ENCODE data around the gene CDK2.
"Not testable (repeated sequence)": the region's sequence is repeated elsewhere in the genome, so short reads cannot be mapped to it uniquely, and the experiment has no call there.

Gene CDK2

GRCh38 chr12:55938826-55939501 lies 27.7 kb upstream of the CDK2 start:
- no peak for DNase-seq

GRCh38 chr12:55940065-55940732 lies 26.4 kb upstream of the CDK2 start:
- no peak for DNase-seq

DNA sequence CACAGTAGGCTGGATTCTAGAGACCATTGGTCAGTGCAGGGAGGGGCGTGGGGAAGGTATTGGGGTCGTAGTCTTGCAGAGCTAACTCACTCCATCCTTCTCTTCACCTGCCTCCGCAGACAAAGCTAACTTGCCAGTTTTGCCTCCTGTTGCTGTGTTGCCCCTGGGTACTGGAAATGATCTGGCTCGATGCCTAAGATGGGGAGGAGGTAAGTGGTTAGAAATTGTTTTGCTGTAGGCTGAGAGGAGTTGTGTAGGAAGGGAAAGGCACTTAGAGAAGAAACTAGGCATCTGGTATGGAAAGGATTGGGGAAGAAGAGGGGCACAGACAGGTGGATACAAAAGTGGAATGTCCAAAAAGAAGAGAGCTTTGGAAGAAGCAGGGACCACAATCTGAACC lies 24.6 kb upstream of the CDK2 start:
- no peak for DNase-seq

DNA sequence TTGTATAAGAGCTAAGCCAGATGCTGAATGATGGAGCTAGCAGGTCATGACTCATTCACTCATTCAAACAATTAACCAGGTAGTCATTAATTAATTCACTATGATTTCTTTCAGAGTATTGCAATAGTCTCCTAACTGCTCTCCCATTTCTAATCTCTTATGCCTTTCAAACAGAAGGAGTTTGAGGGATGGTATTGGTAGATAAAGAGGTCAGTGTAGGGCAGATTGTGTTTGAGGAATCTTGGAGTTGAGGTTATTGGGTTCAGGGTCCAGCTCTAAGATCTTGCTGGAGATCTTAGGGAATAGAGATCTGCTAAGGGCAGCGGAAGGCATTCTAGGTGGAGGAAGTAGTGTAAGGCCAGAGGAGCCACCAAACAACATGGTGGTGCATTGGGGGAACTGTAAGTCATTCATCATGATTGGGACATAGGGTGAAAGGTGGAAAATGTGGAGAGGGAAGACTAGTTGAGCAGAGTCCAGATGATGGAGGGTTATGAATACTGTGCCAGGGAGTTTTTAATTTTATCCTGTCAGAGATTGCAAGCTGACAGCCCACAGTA lies 24.0 kb upstream of the CDK2 start:
- DNase-seq, result no peak

DNA sequence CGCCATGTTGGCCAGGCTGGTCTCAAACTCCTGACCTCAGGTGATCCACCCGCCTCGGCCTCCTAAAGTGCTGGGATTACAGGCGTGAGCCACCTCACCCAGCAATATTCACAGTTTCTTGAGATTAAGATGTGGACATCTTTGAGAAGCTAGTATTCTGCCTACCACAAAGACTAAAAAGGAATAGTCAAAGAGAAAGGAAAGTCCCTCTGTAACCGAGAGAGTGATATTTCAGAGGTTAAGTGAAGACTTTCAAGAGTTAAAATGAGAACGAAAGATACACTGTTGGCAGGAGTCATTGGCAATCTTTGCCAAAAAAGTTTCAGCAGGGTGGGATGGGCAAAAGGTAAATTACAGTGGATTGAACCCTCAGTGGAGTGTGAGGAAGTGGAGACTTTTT lies 20.1 kb upstream of the CDK2 start:
- DNase-seq, result no peak

GRCh38 chr12:55955344-55955743 lies 11.3 kb upstream of the CDK2 start:
- DNase-seq, result no peak

DNA sequence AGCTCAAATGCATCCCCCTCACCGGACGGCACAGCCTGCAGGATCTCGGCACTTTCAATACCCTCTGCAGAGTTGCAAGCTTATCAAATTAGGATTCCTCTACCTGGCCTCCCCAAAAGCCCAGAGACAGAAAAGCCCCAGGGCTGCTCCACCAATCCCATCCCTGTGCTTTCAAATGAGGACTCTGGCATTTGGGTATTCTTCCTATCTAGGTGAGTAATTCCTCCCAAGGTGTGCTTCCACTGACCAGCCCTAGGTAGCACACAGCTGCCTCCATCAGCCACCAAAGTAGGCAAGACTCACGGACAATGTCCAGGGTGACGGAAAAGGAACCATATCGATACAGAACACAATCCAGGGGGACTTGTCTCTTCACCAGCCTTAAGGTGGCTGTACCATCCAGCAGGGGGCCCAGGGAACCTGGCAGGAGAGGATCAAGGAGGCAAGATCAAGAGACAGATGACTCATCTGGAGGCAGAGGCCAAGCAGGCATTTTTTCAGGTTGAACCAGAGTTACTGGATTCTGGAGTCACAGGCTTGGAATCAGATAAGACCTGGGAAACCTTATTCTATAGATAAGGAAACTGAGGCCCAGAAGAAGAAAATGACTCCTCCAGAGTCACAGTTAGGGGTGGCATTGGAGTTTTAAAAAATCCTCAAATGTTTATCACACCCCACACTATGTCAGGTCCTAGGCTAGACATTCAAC lies 10.7 kb upstream of the CDK2 start:
- no peak for DNase-seq

DNA sequence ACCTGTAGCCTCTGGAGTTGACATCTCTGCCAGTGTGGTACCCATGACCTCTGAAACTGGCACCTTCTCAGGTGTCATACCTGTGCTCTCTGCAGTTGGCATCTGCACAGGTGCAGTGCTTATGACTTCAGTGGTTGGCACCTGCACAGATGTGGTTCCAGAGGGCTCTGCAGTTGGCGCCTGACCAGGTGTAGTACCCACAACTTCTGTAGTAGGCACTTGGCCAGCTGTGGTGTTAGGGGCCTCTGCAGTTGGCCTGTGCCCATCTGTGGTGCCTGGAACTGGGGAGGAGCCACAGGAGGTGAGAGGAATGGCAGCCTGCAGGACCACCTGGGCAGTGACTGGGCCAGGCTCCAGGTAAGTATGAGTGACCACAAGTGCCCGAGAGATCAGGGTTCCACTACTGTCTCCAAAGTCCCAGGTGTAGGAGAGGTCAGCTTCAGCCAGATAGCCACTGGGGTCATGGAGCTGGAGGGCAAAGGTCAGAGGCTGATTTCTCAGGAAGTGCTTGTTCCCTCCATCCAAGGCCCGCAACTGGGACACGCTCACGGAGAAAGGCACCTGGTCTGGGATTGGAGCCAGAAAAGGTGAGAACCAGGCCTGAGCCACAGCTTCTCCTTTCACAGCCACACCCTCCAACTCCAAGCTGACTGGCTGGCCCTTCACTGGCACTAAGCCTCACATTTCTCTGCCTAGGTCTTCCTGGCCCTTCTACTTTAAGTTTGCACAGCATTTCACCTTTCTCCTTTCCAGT lies 9.3 kb upstream of the CDK2 start:
- no peak for DNase-seq

DNA sequence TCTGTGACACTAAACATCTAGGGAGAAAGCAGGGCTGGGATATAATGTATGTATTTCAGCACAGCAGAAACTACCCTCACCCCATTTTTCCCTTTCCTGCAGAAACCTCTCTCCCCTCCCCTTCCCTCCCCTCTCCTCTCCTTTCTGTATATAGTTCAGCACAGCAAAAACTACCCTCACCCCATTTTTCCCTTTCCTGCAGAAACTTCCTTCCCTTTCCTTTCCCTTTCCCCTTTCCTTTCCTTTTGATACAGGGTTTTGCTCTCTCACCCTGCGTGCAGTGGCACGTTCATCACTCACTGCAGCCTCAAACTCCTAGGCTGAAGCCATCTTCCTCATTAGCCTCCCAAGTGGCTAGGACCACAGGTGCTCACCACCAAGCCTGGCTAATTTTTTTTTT lies 2.9 kb upstream of the CDK2 start:
- DNase-seq, result no peak

GRCh38 chr12:55965240-55965639 lies 1.4 kb upstream of the CDK2 start:
- DNase-seq, result no peak

DNA sequence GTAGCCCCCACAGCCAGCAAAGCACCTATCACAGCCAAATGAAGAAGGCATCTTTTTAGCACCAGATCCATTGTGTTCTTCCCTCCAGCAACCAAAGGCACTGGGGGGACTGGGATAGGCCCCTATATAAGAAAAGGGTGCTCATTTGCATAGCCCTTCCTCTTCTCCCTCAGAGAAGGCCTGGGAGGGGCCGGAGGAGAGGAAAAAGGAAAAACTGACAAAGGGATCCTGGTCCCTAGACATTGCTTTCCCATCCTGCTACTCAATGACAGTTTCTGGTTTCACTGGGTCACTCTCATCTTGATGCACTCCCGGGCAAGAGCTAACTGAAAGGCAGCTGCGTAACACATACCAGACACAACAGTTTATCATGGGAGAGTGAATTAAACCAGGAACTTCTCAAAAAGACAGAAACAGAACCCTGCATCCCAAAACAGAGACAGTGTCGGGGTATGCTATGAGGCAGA lies 656 bp upstream of the CDK2 start, which contains the start of gene PMEL:
PMEL (minus strand) TSS at position 102 of the 467 bp plus-strand sequence; CDS start at position 71, 31 bp downstream.
- no peak for DNase-seq

DNA sequence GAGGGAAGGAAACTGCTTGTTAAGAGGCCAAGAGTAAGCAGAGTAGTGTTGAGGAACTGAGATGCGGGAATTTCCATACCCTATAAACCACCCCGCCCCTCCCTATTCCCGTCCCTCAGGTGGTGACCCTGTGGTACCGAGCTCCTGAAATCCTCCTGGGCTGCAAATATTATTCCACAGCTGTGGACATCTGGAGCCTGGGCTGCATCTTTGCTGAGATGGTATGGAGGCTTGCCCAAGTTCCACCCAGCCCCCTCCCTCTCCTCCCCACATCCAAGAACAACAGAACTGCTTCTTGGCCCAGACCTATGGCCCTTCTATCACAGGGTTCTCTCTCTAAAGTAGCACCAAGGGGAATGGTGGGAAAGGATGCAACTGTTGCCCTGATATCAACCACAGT lies 2.7 kb downstream of the CDK2 start:
- DNase-seq, result no peak

GRCh38 chr12:55970775-55971174 lies 4.1 kb downstream of the CDK2 start:
- no peak for DNase-seq

- no peak for DNase-seq
Observed at GRCh38 chr12:55972042-55972441, 5.4 kb downstream of the CDK2 start.

GRCh38 chr12:55972456-55972855 lies 5.8 kb downstream of the CDK2 start:
- no peak for DNase-seq

DNA sequence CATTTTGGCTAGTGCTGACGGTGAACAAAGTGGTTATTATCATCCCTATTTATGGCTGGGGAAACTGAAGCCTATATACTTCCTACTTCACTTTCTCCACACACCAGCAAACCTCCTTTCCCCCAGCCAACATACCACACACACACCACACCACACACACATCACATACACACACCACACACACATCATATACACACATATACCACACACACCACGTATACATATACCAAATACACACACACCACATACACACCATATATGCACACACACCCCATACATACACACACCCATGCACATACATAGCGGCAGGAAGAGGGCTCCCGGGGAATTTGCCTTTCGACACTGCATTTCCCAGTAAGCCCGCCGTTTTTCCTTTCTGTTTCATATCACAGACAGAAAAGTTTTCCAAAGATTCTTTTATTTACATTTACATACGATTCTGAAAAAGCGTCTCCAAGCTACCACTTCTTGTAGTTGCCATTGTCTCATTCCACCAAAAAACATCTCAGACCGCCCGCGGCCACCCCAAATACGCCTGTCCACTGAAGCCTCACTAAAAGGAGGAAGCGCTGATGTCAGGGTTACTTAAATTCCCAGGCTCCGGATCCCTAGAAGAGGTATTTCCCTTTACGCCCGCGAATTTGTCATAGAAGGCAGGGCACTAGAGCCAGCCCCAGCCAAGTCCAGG lies 6.4 kb downstream of the CDK2 start:
- DNase-seq, result no peak

DNA sequence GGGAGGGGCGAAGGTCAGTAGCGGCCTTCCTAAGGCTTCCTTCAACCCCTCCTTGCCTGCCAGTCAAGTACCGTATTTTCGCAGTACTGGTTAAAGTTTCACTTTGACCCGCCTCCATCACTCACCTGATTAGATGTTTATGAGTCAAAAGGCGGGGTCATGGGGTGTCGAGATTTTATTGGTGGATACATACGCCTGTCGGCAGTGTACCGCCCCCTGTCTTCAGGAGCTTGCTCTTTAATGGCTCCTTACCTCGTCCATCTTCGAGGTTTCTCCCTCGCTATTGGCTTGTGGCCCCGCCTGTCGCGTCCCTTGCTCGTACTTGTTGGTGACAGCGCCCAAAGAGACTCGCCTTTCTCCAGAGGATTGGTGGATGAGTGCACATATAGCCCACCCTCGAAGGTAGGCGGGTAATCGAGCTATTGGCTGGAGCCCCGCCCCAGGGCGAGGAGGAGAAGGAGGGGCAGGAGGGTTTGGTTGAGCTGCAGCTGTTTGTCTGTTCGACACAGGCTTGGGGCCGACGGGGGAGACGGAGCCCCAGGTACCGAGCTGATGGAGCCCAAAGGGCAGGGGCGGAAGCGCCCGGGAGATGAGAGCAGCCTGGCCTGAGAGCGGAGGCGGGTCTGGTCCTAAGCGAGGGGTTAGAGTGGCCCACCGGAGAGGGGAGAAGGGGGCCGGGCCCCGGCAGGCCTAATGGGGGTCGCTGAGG lies 7.1 kb downstream of the CDK2 start, which contains the start of gene RAB5B:
RAB5B (plus strand) TSS at position 480 of the 709 bp plus-strand sequence. CDS start 12,883 bp downstream, outside the sequence.
- DNase-seq, result peak; percentile 85

- DNase-seq, result no peak
Observed at GRCh38 chr12:55974308-55974730, 7.7 kb downstream of the CDK2 start.

DNA sequence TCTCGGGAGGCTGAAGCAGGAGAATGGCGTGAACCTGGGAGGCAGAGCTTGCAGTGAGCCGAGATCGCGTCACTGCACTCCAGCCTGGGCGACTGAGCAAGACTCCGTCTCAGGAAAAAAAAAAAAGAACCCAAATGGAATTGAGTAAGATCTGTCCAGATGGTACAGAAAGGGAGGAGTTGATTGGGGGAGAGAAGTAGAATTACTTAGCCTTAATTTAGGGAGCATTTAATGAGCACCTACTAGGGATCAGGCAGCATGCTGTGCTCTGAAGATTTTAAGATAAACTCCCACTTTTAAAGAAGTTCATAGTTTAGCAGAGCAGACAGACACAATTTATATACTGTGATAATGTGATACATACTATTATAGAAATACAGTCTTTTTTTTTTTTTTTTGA lies 11.8 kb downstream of the CDK2 start:
- no peak for DNase-seq

DNA sequence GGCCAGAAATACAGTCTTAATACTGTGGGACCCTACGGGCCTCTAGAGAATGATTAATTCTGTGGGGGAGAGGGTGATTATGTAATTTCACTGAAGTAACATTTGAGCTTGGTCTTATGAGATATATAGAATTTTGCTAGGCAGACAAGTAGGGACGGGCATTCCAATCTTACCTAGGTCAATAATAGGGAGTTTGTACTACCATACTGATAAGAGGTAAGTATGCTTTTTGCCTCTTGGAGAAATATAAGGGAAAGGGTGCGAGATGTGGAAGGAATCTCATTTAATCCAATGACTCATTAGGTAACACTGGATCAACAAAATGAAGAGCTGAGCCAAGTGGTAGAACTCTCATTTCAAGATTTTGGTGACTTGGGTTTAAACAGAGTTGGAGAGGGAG lies 12.4 kb downstream of the CDK2 start:
- DNase-seq, result no peak

- DNase-seq, result not testable (repeated sequence)
Observed at GRCh38 chr12:55981882-55982281, 15.3 kb downstream of the CDK2 start.

Data from GOT3 (cell line).